DMS153 treated with DMSO at 0.1 percent for 48 hours (cell line): ENCODE results near the gene PER3.

Source experiments
- DNase-seq: peaks from one replicate; lab custom pipeline; 2025; ENCODE audit not compliant: unreplicated experiment; lab: John Stamatoyannopoulos, UW

Gene PER3

DNA sequence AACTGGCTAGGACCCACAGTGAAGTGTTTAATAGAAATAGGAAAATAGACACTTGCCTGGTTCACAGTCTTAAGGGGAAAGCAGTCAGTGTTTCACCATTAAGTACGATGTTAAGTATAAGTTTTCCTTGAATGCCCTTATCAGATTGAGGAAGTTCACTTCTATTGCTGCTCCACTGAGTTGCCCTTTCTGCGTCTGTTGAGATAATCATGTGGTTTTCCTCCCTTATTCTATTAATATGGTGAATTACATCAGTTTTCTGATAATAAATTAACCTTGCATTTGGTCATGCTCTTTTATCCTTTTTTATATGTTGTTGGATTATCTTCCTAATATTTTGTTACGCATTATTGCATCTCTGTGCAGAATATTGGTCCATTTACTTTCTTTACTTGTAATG lies 47.4 kb downstream of the PER3 start:
- DNase-seq = no peak

DNA sequence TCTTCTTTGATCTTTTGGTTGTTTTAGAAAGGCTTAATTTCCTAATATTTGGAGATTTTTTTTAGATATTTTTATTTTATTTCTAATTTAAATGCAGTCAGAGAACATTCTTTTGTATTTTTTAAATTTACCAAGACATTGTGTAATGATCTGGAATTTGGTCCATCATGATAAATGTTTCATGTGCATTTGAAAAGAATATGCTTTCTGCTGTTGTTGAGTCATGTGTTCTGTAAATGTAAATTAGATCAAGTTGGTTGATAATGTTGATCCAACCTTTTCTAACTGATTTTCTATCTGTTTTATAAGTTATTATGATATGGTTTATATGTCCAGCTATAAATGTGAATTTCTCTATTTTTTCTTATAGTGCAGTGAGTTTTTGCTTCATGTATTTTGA lies 48.9 kb downstream of the PER3 start:
- DNase-seq = no peak

DNA sequence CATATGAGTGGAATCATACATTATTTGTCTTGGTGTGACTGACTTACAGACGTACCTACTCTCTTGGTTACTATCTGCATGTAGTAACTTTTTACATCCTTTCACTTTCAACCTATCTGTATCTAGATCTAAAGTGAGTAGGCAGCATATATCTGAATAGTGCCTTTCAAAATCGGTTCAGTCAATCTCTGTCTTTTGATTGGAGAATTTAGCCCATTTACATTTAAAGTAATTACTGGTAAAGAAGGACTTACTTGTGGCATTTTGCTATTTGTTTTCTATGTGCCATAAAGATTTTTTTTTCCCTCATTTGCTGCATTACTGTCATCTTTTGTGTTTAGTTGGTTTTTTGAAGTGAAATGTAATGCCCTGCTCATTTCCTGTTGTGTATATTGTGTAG lies 54.6 kb downstream of the PER3 start:
- DNase-seq = no peak

DNA sequence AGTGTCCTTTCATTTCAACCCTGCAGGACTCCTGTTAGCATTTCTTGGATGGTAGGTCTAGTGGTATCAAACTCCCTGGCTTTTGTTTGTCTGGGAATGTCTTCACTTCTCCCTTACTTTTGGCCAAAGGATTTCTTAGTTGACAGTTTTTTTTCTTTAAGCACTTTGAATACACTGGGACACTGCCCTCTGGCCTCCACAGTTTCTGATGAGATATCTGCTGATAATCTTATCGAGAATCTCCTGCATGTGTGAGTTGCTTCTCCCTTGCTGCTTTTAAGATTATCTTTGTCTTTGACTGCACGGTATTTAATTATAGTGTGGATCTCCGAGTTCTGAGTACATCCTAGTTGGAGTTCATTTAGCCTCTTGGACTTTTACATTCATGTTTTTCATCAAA lies 55.4 kb downstream of the PER3 start:
- DNase-seq = no peak

DNA sequence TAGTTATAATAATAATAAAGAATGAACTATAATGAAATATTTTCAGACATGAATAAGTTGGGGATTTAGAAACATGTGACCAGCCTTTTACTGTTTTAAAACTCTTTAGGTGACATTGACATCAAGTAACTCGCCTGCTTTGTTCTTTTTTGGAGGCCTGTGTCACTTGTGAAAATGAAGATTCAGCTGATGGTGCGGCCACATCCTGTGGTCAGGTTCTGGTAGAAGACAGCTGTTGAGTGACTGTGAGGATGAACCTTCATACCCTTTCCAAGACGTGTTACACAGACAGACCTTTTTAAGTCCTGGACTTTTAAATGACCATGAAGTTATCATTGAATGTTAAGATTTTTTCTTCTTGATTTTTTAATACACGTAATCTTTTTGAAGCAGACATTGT lies 58.4 kb downstream of the PER3 start:
- no peak for DNase-seq

- DNase-seq = no peak
These were observed 61.7 kb downstream of the PER3 start for GRCh38 chr1:7845761-7846160.

GRCh38 chr1:7846656-7847055 lies 62.6 kb downstream of the PER3 start:
- DNase-seq = no peak

DNA sequence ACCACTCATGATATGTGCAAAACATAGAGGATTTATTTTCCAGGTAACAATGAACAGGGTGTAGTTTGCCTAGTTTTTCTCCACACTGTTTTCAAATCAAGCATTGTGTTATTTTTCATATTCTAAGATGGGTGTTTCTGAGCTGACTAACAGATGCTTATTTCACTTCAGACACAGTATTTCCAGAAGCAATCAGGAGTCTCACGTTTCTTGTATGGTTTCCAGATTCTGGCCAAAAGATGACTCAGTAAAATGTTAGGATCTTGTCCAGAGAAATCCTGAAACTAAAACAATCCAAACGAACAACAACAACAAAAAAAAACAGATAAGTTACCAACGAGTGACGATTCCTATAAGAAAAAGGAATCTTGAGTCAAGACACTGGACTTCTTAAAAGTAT lies 63.5 kb downstream of the PER3 start:
- no peak for DNase-seq

DNA sequence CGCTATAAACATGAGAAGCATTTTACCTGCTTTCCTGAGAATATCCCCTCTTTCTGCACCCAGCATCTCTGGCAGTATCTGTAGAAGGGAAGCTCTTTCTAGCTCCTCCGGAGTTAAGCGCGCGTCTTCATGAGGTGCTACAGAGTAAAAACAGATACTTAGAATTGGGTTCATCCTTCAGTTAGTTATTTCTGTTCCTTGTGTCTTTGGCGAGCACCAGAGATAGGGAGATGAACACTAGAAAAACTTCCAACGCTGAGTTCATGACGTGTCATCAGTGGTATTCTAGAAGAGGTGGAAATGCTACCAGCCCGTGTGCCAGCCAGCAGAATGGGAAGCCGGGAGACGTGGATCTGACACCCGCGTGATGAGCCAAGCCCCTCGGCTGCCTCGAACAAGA lies 66.7 kb downstream of the PER3 start:
- DNase-seq = no peak

GRCh38 chr1:7852804-7853683 lies 69.0 kb downstream of the PER3 start, which contains the start of gene UTS2:
TSS of gene UTS2 (minus strand) at chr1:7853065. CDS start at chr1:7853003, 62 bp downstream.
- DNase-seq = no peak

DNA sequence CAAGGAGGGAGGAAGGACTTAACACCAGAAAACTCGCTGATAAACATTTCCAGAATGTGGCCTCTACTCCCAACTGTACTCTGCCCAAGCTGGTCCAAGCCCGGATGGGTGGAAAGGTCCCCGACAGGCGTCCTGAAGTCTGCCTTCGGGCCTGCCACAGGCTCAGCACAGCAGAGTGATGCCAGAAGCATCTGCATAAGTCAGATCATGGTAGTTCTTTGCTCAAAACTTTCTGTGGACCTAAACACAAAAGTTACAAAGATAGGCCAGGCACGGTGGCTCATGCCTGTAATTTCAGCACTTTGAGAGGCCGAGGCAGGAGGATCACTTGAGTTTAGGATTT lies 69.6 kb downstream of the PER3 start:
- no peak for DNase-seq

- DNase-seq = peak; percentile 16
These were observed 72.3 kb downstream of the PER3 start for GRCh38 chr1:7856345-7856744.

- no peak for DNase-seq
These were observed 72.9 kb downstream of the PER3 start for GRCh38 chr1:7857000-7857399.

GRCh38 chr1:7857985-7858384 lies 73.9 kb downstream of the PER3 start:
- DNase-seq = no peak

- no peak for DNase-seq
These were observed 75.3 kb downstream of the PER3 start for GRCh38 chr1:7859406-7859805.

DNA sequence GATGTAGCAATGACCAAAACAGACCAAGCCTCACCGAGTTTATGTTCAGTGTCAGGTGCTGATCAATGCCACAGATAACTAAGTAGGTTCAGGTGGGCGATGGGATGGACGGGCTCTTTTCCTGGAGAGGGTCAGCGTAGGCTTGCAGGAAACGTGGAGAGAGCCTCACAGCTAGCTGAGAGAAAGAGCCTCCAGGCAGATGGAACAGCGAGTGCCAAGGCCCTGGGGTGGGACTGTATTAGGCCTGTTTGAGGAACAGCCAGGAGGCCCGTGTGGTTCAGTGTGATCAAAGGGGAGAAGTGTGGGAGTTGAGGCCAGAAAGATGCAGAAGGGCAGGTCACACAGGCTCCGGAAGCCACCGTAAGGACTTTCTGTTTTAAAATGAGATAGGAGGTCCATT lies 76.0 kb downstream of the PER3 start:
- DNase-seq = no peak

- DNase-seq = no peak
These were observed 77.4 kb downstream of the PER3 start for GRCh38 chr1:7861452-7861851.

DNA sequence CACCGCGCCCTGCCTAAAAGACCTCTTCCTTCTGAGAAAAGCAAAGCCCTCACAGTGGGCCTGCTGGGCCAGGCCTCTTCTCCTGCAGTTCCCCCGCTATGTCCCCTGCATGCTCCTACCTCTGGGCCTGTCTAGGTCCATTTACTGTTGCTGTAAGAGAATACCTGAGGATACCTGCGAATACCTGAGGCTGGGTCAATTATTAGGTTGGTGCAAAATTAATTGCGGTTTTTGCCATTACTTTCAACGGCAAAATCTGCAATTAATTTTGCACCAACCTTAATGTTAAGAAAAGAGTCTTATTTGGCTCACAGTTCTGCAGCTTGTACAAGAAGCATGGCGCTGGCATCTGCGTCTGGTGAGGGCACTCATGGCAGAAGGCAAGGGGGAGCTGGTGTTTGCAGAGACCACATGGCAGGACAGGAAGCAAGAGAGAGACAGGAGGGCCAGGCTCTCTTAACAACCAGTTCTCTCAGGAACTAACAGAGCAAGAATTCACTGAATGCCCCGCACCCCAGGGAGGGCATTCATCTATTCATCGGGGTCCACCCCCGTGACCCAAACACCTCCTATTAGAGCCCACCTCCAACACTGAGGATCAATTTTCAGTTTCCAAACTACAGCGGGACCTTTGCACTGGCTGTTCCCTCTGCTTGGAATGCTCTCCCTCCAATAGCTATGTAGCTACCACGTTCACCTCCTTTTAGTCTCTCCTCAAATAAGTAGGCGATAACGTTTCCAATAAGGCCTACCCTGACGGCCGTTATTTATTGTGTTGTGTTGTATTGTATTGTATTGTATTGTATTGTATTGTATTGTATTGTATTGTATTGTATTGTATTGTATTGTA lies 78.3 kb downstream of the PER3 start:
- no peak for DNase-seq

- DNase-seq = no peak
These were observed 79.8 kb downstream of the PER3 start for GRCh38 chr1:7863756-7864328.

- DNase-seq = no peak
These were observed 81.9 kb downstream of the PER3 start for GRCh38 chr1:7865978-7866377.

DNA sequence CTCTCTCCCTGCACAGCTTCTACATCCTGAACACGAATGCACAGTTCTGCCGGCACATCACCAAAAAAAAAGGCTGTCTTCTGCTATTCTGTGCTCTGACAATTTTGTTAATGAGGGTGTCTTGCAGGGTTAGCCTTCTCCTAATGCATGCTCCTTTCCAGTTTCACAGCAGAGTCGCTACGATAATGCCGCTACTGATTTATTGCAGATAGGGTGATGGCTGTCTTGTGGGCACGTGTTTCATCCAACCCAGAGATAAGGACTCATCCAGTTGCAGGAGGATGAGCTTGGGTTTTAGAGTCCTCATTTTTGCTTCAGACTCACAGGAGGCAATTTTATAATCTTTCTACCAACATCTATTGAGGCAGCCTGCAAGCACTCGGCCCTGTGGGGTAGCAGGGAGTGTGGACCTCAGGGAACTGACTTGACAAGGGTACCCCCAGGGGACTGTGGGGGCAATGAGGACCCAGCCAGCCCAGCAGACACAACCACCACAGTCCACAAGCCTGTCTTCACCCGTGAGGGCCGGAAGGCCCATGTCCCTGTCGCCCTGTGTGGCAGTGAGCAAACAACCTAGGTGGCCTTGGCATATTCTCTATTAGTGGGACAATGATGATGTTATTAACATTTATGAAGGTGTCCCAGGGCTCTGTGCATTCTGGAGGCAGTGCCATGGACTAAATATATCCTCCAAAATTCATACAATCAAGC lies 84.1 kb downstream of the PER3 start:
- no peak for DNase-seq
